SK-N-MC (cell line): ENCODE results near the gene PRRX2.

Experiments used
- EZH2 ChIP-seq: fragments of 200-600 bp; sonication (generic); IDR thresholded peaks from one replicate; pipeline ENCODE4 v1.6.1; 2017; ENCODE audit warnings: antibody characterized with exemption
- FOXP2 ChIP-seq: optimal IDR thresholded peaks from 2 replicates; pipeline ENCODE3; 2011; ENCODE audit warnings: mild to moderate bottlenecking, moderate library complexity; ENCODE audit not compliant: insufficient read depth; ENCODE audit errors: extremely low read length, control extremely low read depth

- TF ChIP-seq FOXP2 (no peak), EZH2 (no peak)
Measured at GRCh38 chr9:129654554-129655040, 10.8 kb upstream of the PRRX2 start.
